SK-MEL-5 (cell line): ENCODE data around the gene HIF3A. TPM values are rescaled to one million over a fixed set of nuclear protein-coding genes. Genes with fewer than 3 reads are reported as not detected.
"Not testable (repeated sequence)": the region's sequence is repeated elsewhere in the genome, so short reads cannot be mapped to it uniquely, and the experiment has no call there.

ENCODE experiments used
- DNase-seq: peaks from one replicate; pipeline ENCODE4 v3.0.0-alpha.2; 2016; ENCODE audit warnings: low read depth, low spot score
- in situ Hi-C: cut with HindIII; loops from 2 replicates; pipeline ENCODE4 v1.10.0; 2016; ENCODE audit warnings: low sequenced_read_pairs, high pct_unique_total_duplicates, low pct_unique_long_range_greater_than_20kb
- total RNA-seq: library from RNA; depleted of rRNA; stranded (reverse); fragments of >200 nt; shearing (Covaris generic); gene quantifications from 2 replicates; pipeline ENCODE4 v1.2.3, GENCODE V29; 2014

The HIF3A gene
- total RNA-seq, 1 experiment from 2014 or later: not detected

GRCh38 chr19:46313540-46314469 is 17.0 kb downstream of the HIF3A start:
- peak; percentile 89 for DNase-seq
- in situ Hi-C loops: not testable (repeated sequence)

GRCh38 chr19:46317339-46317738 is 20.5 kb downstream of the HIF3A start:
- no peak for DNase-seq
- in situ Hi-C loops: no loop called here

- in situ Hi-C loops: no loop called here
Observed at GRCh38 chr19:46319613-46320012, 22.8 kb downstream of the HIF3A start.

GRCh38 chr19:46320559-46320958 is 23.7 kb downstream of the HIF3A start:
- in situ Hi-C loops: no loop called here
- no peak for DNase-seq

More at GRCh38 chr19:46319613-46320012, 22.8 kb downstream of the HIF3A start:
- no peak for DNase-seq

GRCh38 chr19:46321653-46322052 is 24.8 kb downstream of the HIF3A start:
- no peak for DNase-seq
- in situ Hi-C loops: no loop called here

GRCh38 chr19:46323227-46323626 is 26.4 kb downstream of the HIF3A start:
- DNase-seq, in situ Hi-C loops: not testable (repeated sequence)

GRCh38 chr19:46324277-46324676 is 27.4 kb downstream of the HIF3A start:
- in situ Hi-C loops: no loop called here
- DNase-seq: no peak

GRCh38 chr19:46326608-46327007 is 29.8 kb downstream of the HIF3A start:
- no peak for DNase-seq
- in situ Hi-C loops: no loop called here

GRCh38 chr19:46328079-46328478 is 31.2 kb downstream of the HIF3A start:
- in situ Hi-C loops: no loop called here
- DNase-seq: no peak

GRCh38 chr19:46330319-46330918 is 33.6 kb downstream of the HIF3A start:
- in situ Hi-C loops: no loop called here
- no peak for DNase-seq

- DNase-seq: no peak
- in situ Hi-C loops: no loop called here
Observed at GRCh38 chr19:46337487-46337886, 40.6 kb downstream of the HIF3A start.

GRCh38 chr19:46339446-46339845 is 42.6 kb downstream of the HIF3A start:
- no peak for DNase-seq
- in situ Hi-C loops: no loop called here

- in situ Hi-C loops: no loop called here
- no peak for DNase-seq
Observed at GRCh38 chr19:46340051-46340659, 43.3 kb downstream of the HIF3A start.

- no peak for DNase-seq
- in situ Hi-C loops: no loop called here
Observed at GRCh38 chr19:46341937-46342336, 45.1 kb downstream of the HIF3A start.

GRCh38 chr19:46344363-46344762 is 47.5 kb downstream of the HIF3A start:
- no peak for DNase-seq
- in situ Hi-C loops: no loop called here

- in situ Hi-C loops: no loop called here
- no peak for DNase-seq
Observed at GRCh38 chr19:46345157-46345556, 48.3 kb downstream of the HIF3A start.

- peak; percentile 89 for DNase-seq
- in situ Hi-C loops: no loop called here
Observed at GRCh38 chr19:46346821-46347571, 50.2 kb downstream of the HIF3A start, which contains the start of gene PPP5C. Gene PPP5C (plus strand): TSS chr19:46347087. CDS start chr19:46347097, 10 bp downstream.

GRCh38 chr19:46347572-46347883 is 50.7 kb downstream of the HIF3A start:
- in situ Hi-C loops: no loop called here
- no peak for DNase-seq
